Fibroblast of lung (primary cell): ENCODE results near the gene GRIK1.

Source experiments
- CTCF ChIP-seq, 2 donors: IDR thresholded peaks in 1 of 2; conservative IDR thresholded peaks in 1 of 2; 1 replicate in 1 of 2; 2 replicates in 1 of 2; pipeline ENCODE4 v1.5.1; 2011 to 2012; ENCODE audit warnings: low read length in 2 of 2, control low read depth in 1 of 2, inconsistent platforms in 1 of 2, low read depth in 1 of 2, mild to moderate bottlenecking in 1 of 2
- EZH2 ChIP-seq: IDR thresholded peaks from 2 replicates; pipeline ENCODE4 v1.5.1; 2012; ENCODE audit warnings: low read length, control low read depth, mild to moderate bottlenecking; ENCODE audit errors: missing control alignments

- TF ChIP-seq EZH2 (no peak), CTCF (conservative IDR thresholded peaks at IDR 0.05 in 1 of 2, IDR thresholded peaks at IDR 0.05 in 1 of 2; ENCODE audit: low read depth in 1 of 2, low read length in 2 of 2) (no peak)
Observed at GRCh38 chr21:29610779-29611360, 328.9 kb downstream of the GRIK1 start.
